GM19455 (cell line): ENCODE results near the gene FOLR2.
"Not testable (repeated sequence)": the region's sequence is repeated elsewhere in the genome, so short reads cannot be mapped to it uniquely, and the experiment has no call there.

Source experiments
- ATAC-seq: cut with Tn5 transposase; IDR thresholded peaks from one replicate; pipeline ENCODE4 v1.9.1; 2021; ENCODE audit not compliant: unreplicated experiment

The FOLR2 gene

GRCh38 chr11:72216638-72217037 is at the start of gene FOLR2:
TSS of gene FOLR2 (plus strand) at chr11:72216794. CDS start at chr11:72218585, 1,791 bp downstream.
- ATAC-seq: no peak

- not testable (repeated sequence) for ATAC-seq
Observed at GRCh38 chr11:72169046-72169555, 47.5 kb upstream of the FOLR2 start.

- not testable (repeated sequence) for ATAC-seq
Observed at GRCh38 chr11:72169754-72170153, 46.8 kb upstream of the FOLR2 start.

- not testable (repeated sequence) for ATAC-seq
Observed at GRCh38 chr11:72172043-72172442, 44.6 kb upstream of the FOLR2 start.

- ATAC-seq: no peak
Observed at GRCh38 chr11:72173291-72173690, 43.3 kb upstream of the FOLR2 start.

- ATAC-seq: no peak
Observed at GRCh38 chr11:72174302-72175070, 42.1 kb upstream of the FOLR2 start.

GRCh38 chr11:72177656-72178055 is 38.9 kb upstream of the FOLR2 start:
- no peak for ATAC-seq

GRCh38 chr11:72179049-72179803 is 37.4 kb upstream of the FOLR2 start:
- no peak for ATAC-seq

GRCh38 chr11:72179804-72180396 is 36.7 kb upstream of the FOLR2 start:
- no peak for ATAC-seq

- ATAC-seq: not testable (repeated sequence)
Observed at GRCh38 chr11:72180892-72181552, 35.6 kb upstream of the FOLR2 start.

- ATAC-seq: not testable (repeated sequence)
Observed at GRCh38 chr11:72181553-72181958, 35.0 kb upstream of the FOLR2 start.

- no peak for ATAC-seq
Observed at GRCh38 chr11:72188267-72188666, 28.3 kb upstream of the FOLR2 start.

- no peak for ATAC-seq
Observed at GRCh38 chr11:72189455-72190250, 26.9 kb upstream of the FOLR2 start.

GRCh38 chr11:72190631-72191071 is 25.9 kb upstream of the FOLR2 start:
- no peak for ATAC-seq

GRCh38 chr11:72191961-72192381 is 24.6 kb upstream of the FOLR2 start, which contains the start of gene FOLR1:
TSS of gene FOLR1 (plus strand) at chr11:72192140. CDS start at chr11:72192174, 34 bp downstream.
- ATAC-seq: no peak

GRCh38 chr11:72195518-72196270 is 20.9 kb upstream of the FOLR2 start:
- ATAC-seq: no peak

- ATAC-seq: not testable (repeated sequence)
Observed at GRCh38 chr11:72201445-72201844, 15.1 kb upstream of the FOLR2 start.

GRCh38 chr11:72202571-72202970 is 14.0 kb upstream of the FOLR2 start:
- ATAC-seq: no peak

GRCh38 chr11:72203163-72203562 is 13.4 kb upstream of the FOLR2 start:
- ATAC-seq: no peak
